ENCODE data around the gene NUDT13. TPM values are rescaled to one million over a fixed set of nuclear protein-coding genes. Genes with fewer than 3 reads are reported as not detected.
A peak's percentile ranks its signal among the peaks of the same experiment; 100 is the strongest.

The NUDT13 gene
- total and polyA plus RNA-seq, 9 of the 15 experiments (the other 6 are each of a cell fraction or from before 2014, with no cell fraction given), result 4.7 to 11.1 (median 5.6) TPM

DNA sequence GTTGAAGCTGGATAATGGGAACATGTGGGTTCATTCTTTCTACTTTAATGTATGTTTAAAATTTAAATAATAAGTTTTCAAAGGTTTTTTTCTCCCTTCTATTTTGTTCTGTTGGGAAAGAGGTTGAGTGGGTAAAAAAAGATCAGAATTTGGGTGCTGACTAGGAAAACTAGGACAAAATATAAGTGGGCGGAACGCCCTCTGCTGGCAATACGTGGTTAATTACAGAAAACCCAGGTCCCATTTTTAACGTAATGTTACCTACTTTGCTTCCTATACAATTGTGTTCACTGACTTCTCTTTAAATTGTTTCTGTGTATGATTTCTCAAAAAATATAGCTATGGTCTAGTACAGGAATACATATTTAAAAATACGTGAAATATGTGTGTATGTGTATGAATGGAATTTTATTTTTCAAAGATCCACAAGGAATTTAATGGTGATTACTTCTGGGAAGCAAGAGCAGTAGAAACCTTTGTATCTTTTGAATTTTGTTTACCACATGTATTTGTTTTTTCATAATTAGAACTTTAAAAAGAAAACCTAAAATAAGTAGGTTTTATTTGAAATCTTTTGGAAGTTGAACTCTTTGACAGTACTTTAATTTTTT lies 48.9 kb downstream of the NUDT13 start (continued):
- TF ChIP-seq, protein P1, sequence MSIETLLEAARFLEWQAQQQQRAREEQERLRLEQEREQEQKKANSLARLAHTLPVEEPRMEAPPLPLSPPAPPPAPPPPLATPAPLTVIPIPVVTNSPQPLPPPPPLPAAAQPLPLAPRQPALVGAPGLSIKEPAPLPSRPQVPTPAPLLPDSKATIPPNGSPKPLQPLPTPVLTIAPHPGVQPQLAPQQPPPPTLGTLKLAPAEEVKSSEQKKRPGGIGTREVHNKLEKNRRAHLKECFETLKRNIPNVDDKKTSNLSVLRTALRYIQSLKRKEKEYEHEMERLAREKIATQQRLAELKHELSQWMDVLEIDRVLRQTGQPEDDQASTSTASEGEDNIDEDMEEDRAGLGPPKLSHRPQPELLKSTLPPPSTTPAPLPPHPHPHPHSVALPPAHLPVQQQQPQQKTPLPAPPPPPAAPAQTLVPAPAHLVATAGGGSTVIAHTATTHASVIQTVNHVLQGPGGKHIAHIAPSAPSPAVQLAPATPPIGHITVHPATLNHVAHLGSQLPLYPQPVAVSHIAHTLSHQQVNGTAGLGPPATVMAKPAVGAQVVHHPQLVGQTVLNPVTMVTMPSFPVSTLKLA (conservative IDR thresholded peaks at IDR 0.05), result 0 out of 4 replicates have a peak, but pooled peaks of 1 of the 2 experiments have one; percentile 29
- TF ChIP-seq C11orf30 (IDR thresholded peaks at IDR 0.05; ENCODE audit: low read depth), result peak; percentile 18; the same call in 1 of the 2 replicates
- TF ChIP-seq ZEB2 (IDR thresholded peaks at IDR 0.05), result no peak
- TF ChIP-seq THRAP3 (IDR thresholded peaks at IDR 0.05; ENCODE audit: borderline replicate concordance), result 0 out of 2 replicates have a peak, but pooled peaks have one; percentile 25
- TF ChIP-seq, protein P2, sequence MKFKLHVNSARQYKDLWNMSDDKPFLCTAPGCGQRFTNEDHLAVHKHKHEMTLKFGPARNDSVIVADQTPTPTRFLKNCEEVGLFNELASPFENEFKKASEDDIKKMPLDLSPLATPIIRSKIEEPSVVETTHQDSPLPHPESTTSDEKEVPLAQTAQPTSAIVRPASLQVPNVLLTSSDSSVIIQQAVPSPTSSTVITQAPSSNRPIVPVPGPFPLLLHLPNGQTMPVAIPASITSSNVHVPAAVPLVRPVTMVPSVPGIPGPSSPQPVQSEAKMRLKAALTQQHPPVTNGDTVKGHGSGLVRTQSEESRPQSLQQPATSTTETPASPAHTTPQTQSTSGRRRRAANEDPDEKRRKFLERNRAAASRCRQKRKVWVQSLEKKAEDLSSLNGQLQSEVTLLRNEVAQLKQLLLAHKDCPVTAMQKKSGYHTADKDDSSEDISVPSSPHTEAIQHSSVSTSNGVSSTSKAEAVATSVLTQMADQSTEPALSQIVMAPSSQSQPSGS (CRISPR knock-in tag; IDR thresholded peaks at IDR 0.05), result no peak
- no peak for TF ChIP-seq MED1 (CRISPR knock-in tag; IDR thresholded peaks at IDR 0.05; ENCODE audit: borderline replicate concordance)
- no peak for TF ChIP-seq ZNF586 (CRISPR knock-in tag; conservative IDR thresholded peaks at IDR 0.05)
- TF ChIP-seq, protein P3, sequence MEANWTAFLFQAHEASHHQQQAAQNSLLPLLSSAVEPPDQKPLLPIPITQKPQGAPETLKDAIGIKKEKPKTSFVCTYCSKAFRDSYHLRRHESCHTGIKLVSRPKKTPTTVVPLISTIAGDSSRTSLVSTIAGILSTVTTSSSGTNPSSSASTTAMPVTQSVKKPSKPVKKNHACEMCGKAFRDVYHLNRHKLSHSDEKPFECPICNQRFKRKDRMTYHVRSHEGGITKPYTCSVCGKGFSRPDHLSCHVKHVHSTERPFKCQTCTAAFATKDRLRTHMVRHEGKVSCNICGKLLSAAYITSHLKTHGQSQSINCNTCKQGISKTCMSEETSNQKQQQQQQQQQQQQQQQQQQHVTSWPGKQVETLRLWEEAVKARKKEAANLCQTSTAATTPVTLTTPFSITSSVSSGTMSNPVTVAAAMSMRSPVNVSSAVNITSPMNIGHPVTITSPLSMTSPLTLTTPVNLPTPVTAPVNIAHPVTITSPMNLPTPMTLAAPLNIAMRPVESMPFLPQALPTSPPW (CRISPR knock-in tag; IDR thresholded peaks at IDR 0.05), result peak; percentile 12; the same call in 1 of the 2 replicates
- no peak for TF ChIP-seq ZNF696 (CRISPR knock-in tag; conservative IDR thresholded peaks at IDR 0.05)
- TF ChIP-seq RAD21 (CRISPR knock-in tag; conservative IDR thresholded peaks at IDR 0.05 in 1 of 2, IDR thresholded peaks at IDR 0.05 in 1 of 2), result peak; percentile 80 to 83
- TF ChIP-seq, protein P4, sequence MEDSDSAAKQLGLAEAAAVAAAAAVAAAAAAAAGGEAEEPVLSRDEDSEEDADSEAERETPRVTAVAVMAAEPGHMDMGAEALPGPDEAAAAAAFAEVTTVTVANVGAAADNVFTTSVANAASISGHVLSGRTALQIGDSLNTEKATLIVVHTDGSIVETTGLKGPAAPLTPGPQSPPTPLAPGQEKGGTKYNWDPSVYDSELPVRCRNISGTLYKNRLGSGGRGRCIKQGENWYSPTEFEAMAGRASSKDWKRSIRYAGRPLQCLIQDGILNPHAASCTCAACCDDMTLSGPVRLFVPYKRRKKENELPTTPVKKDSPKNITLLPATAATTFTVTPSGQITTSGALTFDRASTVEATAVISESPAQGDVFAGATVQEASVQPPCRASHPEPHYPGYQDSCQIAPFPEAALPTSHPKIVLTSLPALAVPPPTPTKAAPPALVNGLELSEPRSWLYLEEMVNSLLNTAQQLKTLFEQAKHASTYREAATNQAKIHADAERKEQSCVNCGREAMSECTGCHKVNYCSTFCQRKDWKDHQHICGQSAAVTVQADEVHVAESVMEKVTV (CRISPR knock-in tag; IDR thresholded peaks at IDR 0.05), result peak; percentile 61
- TF ChIP-seq EGR1 (conservative IDR thresholded peaks at IDR 0.05), result peak; percentile 51
- TF ChIP-seq, protein P5, sequence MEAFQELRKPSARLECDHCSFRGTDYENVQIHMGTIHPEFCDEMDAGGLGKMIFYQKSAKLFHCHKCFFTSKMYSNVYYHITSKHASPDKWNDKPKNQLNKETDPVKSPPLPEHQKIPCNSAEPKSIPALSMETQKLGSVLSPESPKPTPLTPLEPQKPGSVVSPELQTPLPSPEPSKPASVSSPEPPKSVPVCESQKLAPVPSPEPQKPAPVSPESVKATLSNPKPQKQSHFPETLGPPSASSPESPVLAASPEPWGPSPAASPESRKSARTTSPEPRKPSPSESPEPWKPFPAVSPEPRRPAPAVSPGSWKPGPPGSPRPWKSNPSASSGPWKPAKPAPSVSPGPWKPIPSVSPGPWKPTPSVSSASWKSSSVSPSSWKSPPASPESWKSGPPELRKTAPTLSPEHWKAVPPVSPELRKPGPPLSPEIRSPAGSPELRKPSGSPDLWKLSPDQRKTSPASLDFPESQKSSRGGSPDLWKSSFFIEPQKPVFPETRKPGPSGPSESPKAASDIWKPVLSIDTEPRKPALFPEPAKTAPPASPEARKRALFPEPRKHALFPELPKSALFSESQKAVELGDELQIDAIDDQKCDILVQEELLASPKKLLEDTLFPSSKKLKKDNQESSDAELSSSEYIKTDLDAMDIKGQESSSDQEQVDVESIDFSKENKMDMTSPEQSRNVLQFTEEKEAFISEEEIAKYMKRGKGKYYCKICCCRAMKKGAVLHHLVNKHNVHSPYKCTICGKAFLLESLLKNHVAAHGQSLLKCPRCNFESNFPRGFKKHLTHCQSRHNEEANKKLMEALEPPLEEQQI (IDR thresholded peaks at IDR 0.05), result 0 out of 2 replicates have a peak, but pooled peaks have one; percentile 66
- no peak for TF ChIP-seq L3MBTL2 (IDR thresholded peaks at IDR 0.05)
- TF ChIP-seq NFIC (IDR thresholded peaks at IDR 0.05), result no peak
- TF ChIP-seq, protein P6, sequence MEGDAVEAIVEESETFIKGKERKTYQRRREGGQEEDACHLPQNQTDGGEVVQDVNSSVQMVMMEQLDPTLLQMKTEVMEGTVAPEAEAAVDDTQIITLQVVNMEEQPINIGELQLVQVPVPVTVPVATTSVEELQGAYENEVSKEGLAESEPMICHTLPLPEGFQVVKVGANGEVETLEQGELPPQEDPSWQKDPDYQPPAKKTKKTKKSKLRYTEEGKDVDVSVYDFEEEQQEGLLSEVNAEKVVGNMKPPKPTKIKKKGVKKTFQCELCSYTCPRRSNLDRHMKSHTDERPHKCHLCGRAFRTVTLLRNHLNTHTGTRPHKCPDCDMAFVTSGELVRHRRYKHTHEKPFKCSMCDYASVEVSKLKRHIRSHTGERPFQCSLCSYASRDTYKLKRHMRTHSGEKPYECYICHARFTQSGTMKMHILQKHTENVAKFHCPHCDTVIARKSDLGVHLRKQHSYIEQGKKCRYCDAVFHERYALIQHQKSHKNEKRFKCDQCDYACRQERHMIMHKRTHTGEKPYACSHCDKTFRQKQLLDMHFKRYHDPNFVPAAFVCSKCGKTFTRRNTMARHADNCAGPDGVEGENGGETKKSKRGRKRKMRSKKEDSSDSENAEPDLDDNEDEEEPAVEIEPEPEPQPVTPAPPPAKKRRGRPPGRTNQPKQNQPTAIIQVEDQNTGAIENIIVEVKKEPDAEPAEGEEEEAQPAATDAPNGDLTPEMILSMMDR (IDR thresholded peaks at IDR 0.05 in 2 of 3, conservative IDR thresholded peaks at IDR 0.05 in 1 of 3; ENCODE audit: insufficient read depth in 2 of 3, low read depth in 1 of 3, low read length in 3 of 3), result peak; percentile 55 to 90 (median 80); a peak in 5 of 6 replicates

Data from K562 (cell line).